Measurements from ENCODE around the gene EPS15. TPM values are rescaled to one million over a fixed set of nuclear protein-coding genes. Genes with fewer than 3 reads are reported as not detected.

The EPS15 gene
- total and polyA plus RNA-seq, 12 donors: 12.4 to 81.4 (median 63.0) TPM

DNA sequence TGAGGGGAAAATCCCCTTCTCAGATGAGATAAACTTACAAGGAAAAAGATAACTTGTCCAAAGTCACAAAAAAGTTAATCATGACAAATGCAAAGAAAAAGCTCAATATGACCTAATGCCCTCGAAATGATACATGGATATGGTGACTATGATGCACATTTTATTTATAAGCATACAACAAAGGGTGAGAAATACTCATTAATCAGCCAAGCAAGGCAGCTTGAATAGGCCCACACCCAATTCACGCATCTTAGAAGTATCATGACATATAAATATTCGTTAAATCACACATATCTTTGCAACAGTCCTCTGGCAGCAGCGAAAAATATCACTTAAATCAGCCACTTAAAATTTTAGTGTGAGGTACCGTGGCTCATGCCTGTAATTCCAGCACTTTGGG, 21.7 kb downstream of the EPS15 start:
- DNase-seq (no peak), ATAC-seq (no peak)
- 90 to 92% methylated on average over 5 of the region's 5 CpGs for WGBS, 2 donors
- Histone ChIP-seq H3K4me1 (peaks cover 3 to 38% (median 31%) of the 10 kb centered on the region in 9 donors), H3K36me3 (peaks cover 0 to 13% (median 0%) of the 10 kb centered on the region in 9 donors), H3K4me3 (no peak overlapping the region), H3K27ac (no peak overlapping the region), H3K9me3 (no peaks in the 10 kb centered on the region), H3K27me3 (no peaks in the 10 kb centered on the region)
- TF ChIP-seq, protein P1, sequence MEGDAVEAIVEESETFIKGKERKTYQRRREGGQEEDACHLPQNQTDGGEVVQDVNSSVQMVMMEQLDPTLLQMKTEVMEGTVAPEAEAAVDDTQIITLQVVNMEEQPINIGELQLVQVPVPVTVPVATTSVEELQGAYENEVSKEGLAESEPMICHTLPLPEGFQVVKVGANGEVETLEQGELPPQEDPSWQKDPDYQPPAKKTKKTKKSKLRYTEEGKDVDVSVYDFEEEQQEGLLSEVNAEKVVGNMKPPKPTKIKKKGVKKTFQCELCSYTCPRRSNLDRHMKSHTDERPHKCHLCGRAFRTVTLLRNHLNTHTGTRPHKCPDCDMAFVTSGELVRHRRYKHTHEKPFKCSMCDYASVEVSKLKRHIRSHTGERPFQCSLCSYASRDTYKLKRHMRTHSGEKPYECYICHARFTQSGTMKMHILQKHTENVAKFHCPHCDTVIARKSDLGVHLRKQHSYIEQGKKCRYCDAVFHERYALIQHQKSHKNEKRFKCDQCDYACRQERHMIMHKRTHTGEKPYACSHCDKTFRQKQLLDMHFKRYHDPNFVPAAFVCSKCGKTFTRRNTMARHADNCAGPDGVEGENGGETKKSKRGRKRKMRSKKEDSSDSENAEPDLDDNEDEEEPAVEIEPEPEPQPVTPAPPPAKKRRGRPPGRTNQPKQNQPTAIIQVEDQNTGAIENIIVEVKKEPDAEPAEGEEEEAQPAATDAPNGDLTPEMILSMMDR (IDR thresholded peaks at IDR 0.05): no peak
- intact Hi-C loops (cut with DNase I): no loop called here

DNA sequence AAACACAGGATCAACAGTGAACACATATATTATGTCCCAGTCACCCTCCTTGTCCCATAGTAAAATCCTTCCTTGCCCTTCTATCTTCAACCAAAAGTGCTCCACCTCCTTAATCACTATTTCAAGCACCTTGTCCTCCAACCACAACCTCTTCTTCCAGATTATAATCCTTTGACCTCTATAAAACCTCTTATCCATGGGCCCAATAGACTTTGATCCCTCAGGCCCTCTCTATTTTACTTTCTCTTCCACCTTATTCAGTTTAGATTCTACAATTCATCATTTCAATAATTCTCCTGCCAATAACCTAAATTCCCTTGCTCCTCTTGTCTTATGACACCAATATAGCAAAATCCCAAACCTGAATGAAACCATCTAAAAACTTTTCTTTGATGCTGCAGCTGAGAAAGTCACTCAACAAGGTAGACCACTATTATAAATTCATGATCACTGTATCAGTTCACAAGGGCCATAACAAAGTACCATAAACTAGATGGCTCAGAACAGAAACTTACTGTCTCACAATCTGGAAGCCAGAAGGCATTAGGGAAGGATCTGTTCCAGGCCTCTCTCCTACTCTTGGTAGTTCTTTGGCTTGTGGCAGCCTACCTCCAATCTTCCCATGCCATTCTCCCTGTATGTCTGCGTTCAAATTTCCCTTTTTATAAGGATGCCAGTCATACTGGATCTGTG, 24.8 kb downstream of the EPS15 start:
- Histone ChIP-seq H3K27ac (peak overlapping the region in 1 of 10 donors; percentile 6), H3K27me3 (no peaks in the 10 kb centered on the region), H3K4me3 (no peak overlapping the region), H3K9me3 (no peaks in the 10 kb centered on the region), H3K4me1 (peaks cover 3 to 65% (median 55%) of the 10 kb centered on the region in 9 donors), H3K36me3 (peaks cover 0 to 7% (median 0%) of the 10 kb centered on the region in 9 donors)
- ATAC-seq: peak in 1 of 8 donors; percentile 38
- 53 to 79% methylated on average over 1 of the region's 1 CpG for WGBS, 2 donors
- DNase-seq: no peak
- TF ChIP-seq, protein P1 (IDR thresholded peaks at IDR 0.05): no peak
- intact Hi-C loops (cut with DNase I): no loop called here

DNA sequence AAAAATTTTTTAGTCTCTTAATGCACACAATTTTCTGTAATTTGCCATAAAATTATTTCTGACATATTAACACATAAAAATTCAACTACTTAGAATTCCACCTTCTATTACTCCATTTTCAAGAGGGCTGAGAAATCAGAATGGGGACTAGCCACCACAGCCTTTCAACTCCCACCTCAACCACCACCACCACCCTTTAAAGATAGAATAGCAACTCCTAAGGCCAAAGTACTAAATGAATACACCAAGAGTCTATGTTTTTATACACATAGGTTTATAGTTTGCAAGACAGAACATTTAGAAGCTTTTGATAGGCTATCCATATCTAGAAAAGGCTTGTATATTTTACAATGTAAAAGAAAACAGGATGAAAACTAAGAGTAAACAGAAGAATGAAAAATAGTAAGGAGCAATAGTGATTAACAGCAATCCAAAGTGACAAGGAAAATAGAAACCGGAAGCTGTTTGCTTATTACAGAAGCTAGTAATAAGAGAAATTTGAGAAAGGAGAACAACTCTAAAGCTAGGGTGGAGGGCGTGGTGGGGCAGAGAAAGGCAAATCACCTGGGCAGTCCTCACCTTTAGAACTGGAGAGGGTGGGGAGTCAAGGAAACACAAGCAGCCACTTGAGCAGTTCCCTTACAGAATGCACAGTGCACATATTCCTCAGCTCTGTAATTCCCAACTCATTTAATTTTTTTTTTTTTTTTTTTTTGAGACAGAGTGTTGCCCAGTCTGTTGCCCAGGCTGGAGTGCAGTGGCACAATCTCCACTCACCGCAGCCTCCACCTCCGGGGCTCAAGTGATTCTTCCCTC, 27.7 kb downstream of the EPS15 start:
- Histone ChIP-seq H3K36me3 (no peaks in the 10 kb centered on the region), H3K4me1 (peaks cover 3 to 85% (median 77%) of the 10 kb centered on the region in 9 donors), H3K9me3 (no peaks in the 10 kb centered on the region), H3K4me3 (no peak overlapping the region), H3K27ac (peak overlapping the region in 4 of 10 donors; percentile 2 to 59 (median 39)), H3K27me3 (no peaks in the 10 kb centered on the region)
- 77 to 83% methylated on average over 4 of the region's 4 CpGs for WGBS, 2 donors
- TF ChIP-seq, protein P1 (IDR thresholded peaks at IDR 0.05): no peak
- intact Hi-C loops (cut with DNase I): no loop called here
- ATAC-seq: peak in 2 of 8 donors; percentile 21 to 32
- no peak for DNase-seq

DNA sequence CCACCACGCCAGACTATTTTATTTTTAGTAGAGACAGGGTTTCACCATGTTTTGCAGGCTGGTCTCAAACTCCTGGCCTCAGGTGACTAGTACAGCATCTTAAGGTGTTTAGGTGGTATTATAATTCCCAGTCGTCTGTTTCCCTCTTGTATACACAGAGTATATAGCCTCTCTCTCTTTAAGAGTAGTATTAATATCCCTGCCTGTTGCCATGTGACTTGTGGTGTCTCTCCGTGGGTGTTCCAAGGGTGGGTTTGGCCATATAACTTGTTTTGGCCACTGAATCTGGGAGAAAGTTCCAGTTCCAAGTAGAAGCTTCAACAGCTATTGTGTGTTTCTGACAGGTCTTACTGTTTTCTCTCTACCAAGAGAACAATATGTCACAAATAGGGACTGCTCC, 29.6 kb downstream of the EPS15 start:
- peaks cover 0 to 68% (median 59%) of the 10 kb centered on the region in 9 donors for H3K4me1 ChIP-seq
- WGBS, 2 donors: 65 to 67% methylated on average over 3 of the region's 3 CpGs
- H3K27ac ChIP-seq: peak overlapping the region in 2 of 10 donors; percentile 7 to 71
- no peaks in the 10 kb centered on the region for H3K27me3 ChIP-seq
- intact Hi-C loops (cut with DNase I): no loop called here
- no peaks in the 10 kb centered on the region for H3K36me3 ChIP-seq
- TF ChIP-seq, protein P1 (IDR thresholded peaks at IDR 0.05): no peak
- no peak for DNase-seq
- ATAC-seq: peak in 2 of 8 donors; percentile 23 to 56
- no peak overlapping the region for H3K4me3 ChIP-seq
- no peaks in the 10 kb centered on the region for H3K9me3 ChIP-seq

Measured in heart right ventricle (tissue), 16 donors.